Measurements from ENCODE around the gene KEL. TPM values are rescaled to one million over a fixed set of nuclear protein-coding genes. Genes with fewer than 3 reads are reported as not detected.

Gene KEL
- total RNA-seq, 3 donors from 2014 or later, result 0.16 to 4.3 (median 2.2) TPM

DNA sequence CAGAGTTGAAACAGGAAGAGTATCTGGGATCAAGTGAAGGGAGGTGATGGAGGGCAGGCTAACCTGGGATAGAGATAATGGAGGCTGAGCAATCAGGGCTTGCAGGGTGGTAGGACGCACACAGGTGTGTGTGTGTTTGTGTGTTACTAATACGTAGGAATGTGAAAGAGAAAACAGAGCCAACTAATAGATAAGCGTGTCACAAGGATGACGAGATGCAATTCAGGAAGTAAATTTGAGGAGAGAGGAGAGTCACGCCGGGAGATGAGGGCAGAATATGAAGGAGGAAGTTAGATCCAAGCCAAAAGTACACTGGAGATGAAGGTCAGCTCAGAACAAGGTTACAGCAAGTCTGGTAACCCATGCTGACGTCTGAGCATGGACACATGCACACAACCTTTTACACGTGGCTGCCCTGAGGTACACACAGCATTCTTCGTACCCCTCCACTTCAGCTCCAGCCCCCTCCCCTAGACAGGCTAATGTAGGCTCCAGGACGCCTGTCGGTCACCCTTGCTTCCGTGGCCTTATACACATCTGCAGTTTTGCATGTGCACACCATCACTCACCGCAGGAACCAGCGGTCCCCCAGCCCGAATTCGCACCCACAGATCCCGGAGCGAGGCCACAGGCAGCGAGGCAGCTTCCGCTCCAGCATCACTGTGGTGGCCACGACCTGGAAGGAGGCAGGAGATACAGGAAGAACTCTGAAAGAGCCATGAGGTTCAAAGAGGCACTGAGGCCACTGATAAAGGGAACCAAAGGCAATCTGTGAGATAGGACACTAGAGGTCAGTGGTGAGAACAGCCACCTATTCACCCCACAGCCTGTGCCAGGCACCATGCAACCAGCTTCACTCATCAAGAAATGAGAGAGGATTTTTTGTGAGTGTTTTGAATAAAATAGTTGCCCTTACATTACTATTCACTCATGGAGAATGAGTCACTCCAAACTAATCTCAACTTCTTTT lies 53.0 kb downstream of the KEL start:
- Histone ChIP-seq H3K4me3 (no peak overlapping the region), H3K36me3 (no peaks in the 10 kb centered on the region), H3K4me1 (no peaks in the 10 kb centered on the region), H3K9me3 (peaks cover 4% of the 10 kb centered on the region in 2 donors), H3K27ac (peak overlapping the region in 1 of 2 donors; percentile 69), H3K27me3 (no peaks in the 10 kb centered on the region)
- DNase-seq (ENCODE audit: low spot score in 2 of 2), result no peak
- intact Hi-C loops (cut with DNase I; ENCODE audit: low total_unique reads), result no loop called here
- TF ChIP-seq POLR2A (IDR thresholded peaks at IDR 0.05) (no peak), POLR2AphosphoS5 (IDR thresholded peaks at IDR 0.05) (no peak)
- TF ChIP-seq, protein P1, sequence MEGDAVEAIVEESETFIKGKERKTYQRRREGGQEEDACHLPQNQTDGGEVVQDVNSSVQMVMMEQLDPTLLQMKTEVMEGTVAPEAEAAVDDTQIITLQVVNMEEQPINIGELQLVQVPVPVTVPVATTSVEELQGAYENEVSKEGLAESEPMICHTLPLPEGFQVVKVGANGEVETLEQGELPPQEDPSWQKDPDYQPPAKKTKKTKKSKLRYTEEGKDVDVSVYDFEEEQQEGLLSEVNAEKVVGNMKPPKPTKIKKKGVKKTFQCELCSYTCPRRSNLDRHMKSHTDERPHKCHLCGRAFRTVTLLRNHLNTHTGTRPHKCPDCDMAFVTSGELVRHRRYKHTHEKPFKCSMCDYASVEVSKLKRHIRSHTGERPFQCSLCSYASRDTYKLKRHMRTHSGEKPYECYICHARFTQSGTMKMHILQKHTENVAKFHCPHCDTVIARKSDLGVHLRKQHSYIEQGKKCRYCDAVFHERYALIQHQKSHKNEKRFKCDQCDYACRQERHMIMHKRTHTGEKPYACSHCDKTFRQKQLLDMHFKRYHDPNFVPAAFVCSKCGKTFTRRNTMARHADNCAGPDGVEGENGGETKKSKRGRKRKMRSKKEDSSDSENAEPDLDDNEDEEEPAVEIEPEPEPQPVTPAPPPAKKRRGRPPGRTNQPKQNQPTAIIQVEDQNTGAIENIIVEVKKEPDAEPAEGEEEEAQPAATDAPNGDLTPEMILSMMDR (IDR thresholded peaks at IDR 0.05), result no peak

DNA sequence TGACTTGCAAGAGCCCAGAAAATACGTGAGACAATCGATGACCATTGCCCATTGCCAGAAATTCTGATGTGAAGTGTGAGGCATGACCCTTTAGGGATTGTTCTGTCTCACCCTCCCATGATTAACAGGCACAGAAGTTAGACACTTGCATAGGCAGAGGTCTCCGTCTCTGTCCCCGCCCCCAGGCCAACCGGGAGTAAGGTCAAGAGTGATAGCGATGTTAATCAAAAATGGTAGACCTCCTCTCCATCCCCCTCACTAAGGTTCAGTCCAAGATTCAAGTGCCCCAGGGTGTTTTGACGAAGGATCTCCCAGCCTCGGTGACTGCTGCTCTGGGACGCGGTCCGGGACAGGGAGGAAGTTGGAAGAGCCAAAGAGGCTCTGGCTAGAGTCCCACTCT lies 53.9 kb downstream of the KEL start:
- Histone ChIP-seq H3K4me1 (no peaks in the 10 kb centered on the region), H3K36me3 (no peaks in the 10 kb centered on the region), H3K4me3 (no peak overlapping the region), H3K27me3 (no peaks in the 10 kb centered on the region), H3K27ac (peak overlapping the region in 1 of 2 donors; percentile 69), H3K9me3 (peaks cover 5 to 7% of the 10 kb centered on the region in 2 donors)
- DNase-seq (ENCODE audit: low spot score in 2 of 2), result no peak
- intact Hi-C loops (cut with DNase I; ENCODE audit: low total_unique reads), result no loop called here
- TF ChIP-seq POLR2A (IDR thresholded peaks at IDR 0.05), result no peak
- TF ChIP-seq, protein P1 (IDR thresholded peaks at IDR 0.05), result no peak
- TF ChIP-seq POLR2AphosphoS5 (IDR thresholded peaks at IDR 0.05), result no peak

DNA sequence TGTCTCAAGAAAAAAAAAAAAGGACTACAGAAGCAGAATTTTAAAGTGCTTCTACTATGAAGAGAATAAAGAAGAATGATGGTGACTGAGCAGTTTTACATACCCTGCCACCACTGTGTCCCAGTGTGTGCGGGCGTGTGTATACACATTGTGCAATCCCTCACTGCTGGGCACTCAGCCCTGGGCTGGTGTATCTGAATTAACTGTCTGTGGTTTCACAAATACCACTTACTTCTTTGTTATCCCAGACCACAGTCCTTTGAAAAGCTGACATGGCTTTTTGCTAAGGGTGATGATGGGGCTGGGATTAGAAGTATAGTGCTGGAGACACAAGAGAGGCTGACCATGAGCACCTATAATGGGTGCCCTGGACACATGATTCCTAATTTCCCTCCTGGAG lies 55.5 kb downstream of the KEL start:
- TF ChIP-seq, protein P1 (IDR thresholded peaks at IDR 0.05), result no peak
- TF ChIP-seq POLR2AphosphoS5 (IDR thresholded peaks at IDR 0.05) (no peak), POLR2A (IDR thresholded peaks at IDR 0.05) (no peak)
- H3K4me1 ChIP-seq, result no peaks in the 10 kb centered on the region
- no peaks in the 10 kb centered on the region for H3K27me3 ChIP-seq
- no peak for DNase-seq (ENCODE audit: low spot score in 2 of 2)
- H3K9me3 ChIP-seq, result peaks cover 5 to 7% of the 10 kb centered on the region in 2 donors
- H3K4me3 ChIP-seq, result no peak overlapping the region
- intact Hi-C loops (cut with DNase I; ENCODE audit: low total_unique reads), result no loop called here
- no peak overlapping the region for H3K27ac ChIP-seq
- no peaks in the 10 kb centered on the region for H3K36me3 ChIP-seq

DNA sequence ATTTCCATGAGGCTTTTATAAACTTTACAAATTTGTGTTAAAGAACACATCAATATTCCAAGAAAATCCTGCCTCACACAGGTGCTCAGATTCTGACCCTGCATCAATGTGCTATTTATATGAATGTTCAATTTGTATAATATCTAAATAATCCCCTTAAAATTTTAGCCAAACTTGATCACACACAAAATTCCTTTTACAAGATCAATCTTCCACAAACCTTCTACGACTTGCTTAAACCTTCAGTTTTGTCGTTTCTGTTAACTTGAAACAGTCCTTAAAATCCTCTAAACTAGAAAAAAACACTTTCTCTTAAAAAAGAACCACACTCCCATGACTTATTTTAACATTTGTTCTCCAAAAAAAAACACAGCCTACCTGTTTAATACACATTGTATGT lies 56.4 kb downstream of the KEL start:
- TF ChIP-seq POLR2AphosphoS5 (IDR thresholded peaks at IDR 0.05), result no peak
- no peak for DNase-seq (ENCODE audit: low spot score in 2 of 2)
- no peaks in the 10 kb centered on the region for H3K36me3 ChIP-seq
- H3K4me1 ChIP-seq, result no peaks in the 10 kb centered on the region
- no peak overlapping the region for H3K4me3 ChIP-seq
- H3K9me3 ChIP-seq, result peaks cover 5 to 7% of the 10 kb centered on the region in 2 donors
- intact Hi-C loops (cut with DNase I; ENCODE audit: low total_unique reads), result no loop called here
- H3K27ac ChIP-seq, result no peak overlapping the region
- H3K27me3 ChIP-seq, result no peaks in the 10 kb centered on the region

DNA sequence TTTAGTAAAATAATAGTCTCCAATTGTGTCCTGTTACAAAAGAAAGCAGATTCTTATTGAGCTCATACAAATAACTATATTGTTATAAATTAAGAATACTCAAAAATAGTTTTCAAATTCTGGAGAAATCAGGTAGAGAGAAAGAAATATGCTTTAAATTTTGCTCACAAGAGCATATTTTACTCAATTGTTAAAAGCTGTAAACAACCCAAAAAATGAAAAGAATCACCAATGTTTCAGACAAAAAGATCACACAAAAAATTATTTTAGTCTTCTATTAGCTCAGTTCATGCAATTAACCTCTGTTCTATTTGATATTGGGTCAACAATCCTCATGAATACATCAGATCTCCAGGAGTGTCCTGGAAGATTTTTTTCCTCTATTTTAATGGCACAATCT lies 58.0 kb downstream of the KEL start:
- Histone ChIP-seq H3K4me1 (no peaks in the 10 kb centered on the region), H3K36me3 (no peaks in the 10 kb centered on the region), H3K27me3 (no peaks in the 10 kb centered on the region), H3K4me3 (no peak overlapping the region), H3K27ac (no peak overlapping the region), H3K9me3 (peaks cover 5 to 7% of the 10 kb centered on the region in 2 donors)
- no peak for DNase-seq (ENCODE audit: low spot score in 2 of 2)
- TF ChIP-seq, protein P1 (IDR thresholded peaks at IDR 0.05), result no peak
- no peak for TF ChIP-seq POLR2A (IDR thresholded peaks at IDR 0.05)
- no peak for TF ChIP-seq POLR2AphosphoS5 (IDR thresholded peaks at IDR 0.05)
- intact Hi-C loops (cut with DNase I; ENCODE audit: low total_unique reads), result no loop called here
